ENCODE measurements around the gene MRTFA.
"Not testable (repeated sequence)": the region's sequence is repeated elsewhere in the genome, so short reads cannot be mapped to it uniquely, and the experiment has no call there.

MRTFA gene

DNA sequence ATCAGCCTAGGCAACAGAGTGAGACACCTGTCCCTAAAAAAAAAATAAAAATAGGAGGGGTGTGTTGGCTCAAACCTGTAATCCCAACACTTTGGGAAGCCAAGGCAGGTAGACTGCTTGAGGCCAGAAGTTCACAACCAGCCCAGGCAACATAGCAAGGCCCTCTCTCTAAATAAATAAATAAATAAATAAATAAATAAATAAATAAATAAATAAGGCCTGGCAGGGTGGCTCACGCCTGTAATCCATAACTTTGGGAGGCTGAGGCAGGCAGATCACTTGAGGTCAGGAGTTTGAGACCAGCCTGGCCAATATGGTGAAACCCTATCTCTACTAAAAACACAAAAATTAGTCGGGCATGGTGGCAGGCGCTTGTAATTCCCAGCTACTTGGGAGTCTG, 11.2 kb downstream of the MRTFA start:
- not testable (repeated sequence) for H3K4me3 ChIP-seq (ENCODE audit: low read length in 2 of 2); H3K27ac ChIP-seq (replicated peaks; ENCODE audit: low read length); H2AK5ac ChIP-seq (ENCODE audit: low read depth, low read length); H3K18ac ChIP-seq (ENCODE audit: low read length); H3K4me1 ChIP-seq (ENCODE audit: control insufficient read depth in 2 of 2, insufficient read depth in 1 of 2, low read depth in 1 of 2, low read length in 2 of 2); H2AFZ ChIP-seq (ENCODE audit: low read length); H3K79me1 ChIP-seq (ENCODE audit: low read depth, low read length); H2BK120ac ChIP-seq (ENCODE audit: low read depth, low read length); H2BK5ac ChIP-seq (ENCODE audit: low read length); H3K36me3 ChIP-seq (replicated peaks in 1 of 2; ENCODE audit: control insufficient read depth in 2 of 2, insufficient read depth in 2 of 2, low read length in 2 of 2); H3K27me3 ChIP-seq (ENCODE audit: control insufficient read depth in 3 of 3, insufficient read depth in 3 of 3, low read depth in 1 of 3, low read length in 3 of 3); H4K8ac ChIP-seq (ENCODE audit: low read depth, low read length); H3K9ac ChIP-seq (ENCODE audit: low read depth, low read length, poor library complexity); H3K23ac ChIP-seq (ENCODE audit: low read depth, low read length, poor library complexity); H2BK12ac ChIP-seq (ENCODE audit: low read length); H4K91ac ChIP-seq (ENCODE audit: low read depth, low read length, poor library complexity); H2BK15ac ChIP-seq (ENCODE audit: low read length); DNase-seq (ENCODE audit: low spot score); H3K14ac ChIP-seq (ENCODE audit: low read length); H3K4ac ChIP-seq (ENCODE audit: low read length); H3K4me2 ChIP-seq (ENCODE audit: insufficient read depth, low read length, poor library complexity, severe bottlenecking)
- WGBS, 2 donors (ENCODE audit: extremely low coverage in 2 of 2, insufficient read length in 2 of 2, insufficient replicate concordance in 1 of 2), result no CpG with 5 or more reads among the region's 3 CpGs
- peaks cover 0 to 15% of the 10 kb centered on the region in 2 donors for H3K9me3 ChIP-seq (replicated peaks in 1 of 2; ENCODE audit: control insufficient read depth in 2 of 2, insufficient read depth in 1 of 2, low read depth in 1 of 2, low read length in 2 of 2)

DNA sequence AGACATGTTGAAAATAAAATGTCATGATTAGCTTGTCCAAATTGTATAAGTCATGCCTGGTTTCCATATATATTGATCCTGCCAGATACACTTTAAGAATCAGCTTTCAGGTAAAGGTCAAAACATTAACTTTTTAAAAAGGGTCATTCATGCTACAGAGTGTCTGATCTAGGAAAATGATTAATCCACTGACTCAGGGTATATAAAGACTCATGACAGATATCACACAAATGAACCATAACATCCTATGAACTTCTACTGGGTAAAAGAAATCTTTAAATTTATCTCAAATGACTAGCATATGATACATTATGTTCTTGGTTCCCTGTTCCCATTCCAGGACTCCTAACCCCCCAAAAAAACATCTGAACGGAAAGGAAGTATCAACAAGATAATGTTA, 11.7 kb downstream of the MRTFA start:
- Histone ChIP-seq H4K91ac (ENCODE audit: low read depth, low read length, poor library complexity) (no peak overlapping the region), H3K27ac (replicated peaks; ENCODE audit: low read length) (no peak overlapping the region), H3K4me2 (ENCODE audit: insufficient read depth, low read length, poor library complexity, severe bottlenecking) (no peak overlapping the region), H2AK5ac (ENCODE audit: low read depth, low read length) (no peak overlapping the region), H3K27me3 (ENCODE audit: control insufficient read depth in 3 of 3, insufficient read depth in 3 of 3, low read depth in 1 of 3, low read length in 3 of 3) (no peaks in the 10 kb centered on the region), H2BK120ac (ENCODE audit: low read depth, low read length) (no peak overlapping the region), H3K4me3 (ENCODE audit: low read length in 2 of 2) (no peak overlapping the region), H2BK12ac (ENCODE audit: low read length) (no peak overlapping the region), H3K18ac (ENCODE audit: low read length) (no peak overlapping the region), H3K4me1 (ENCODE audit: control insufficient read depth in 2 of 2, insufficient read depth in 1 of 2, low read depth in 1 of 2, low read length in 2 of 2) (no peaks in the 10 kb centered on the region), H3K9me3 (replicated peaks in 1 of 2; ENCODE audit: control insufficient read depth in 2 of 2, insufficient read depth in 1 of 2, low read depth in 1 of 2, low read length in 2 of 2) (peaks cover 0 to 15% of the 10 kb centered on the region in 2 donors), H3K36me3 (replicated peaks in 1 of 2; ENCODE audit: control insufficient read depth in 2 of 2, insufficient read depth in 2 of 2, low read length in 2 of 2) (no peaks in the 10 kb centered on the region), H2BK5ac (ENCODE audit: low read length) (no peak overlapping the region), H3K4ac (ENCODE audit: low read length) (no peak overlapping the region), H2BK15ac (ENCODE audit: low read length) (no peak overlapping the region), H3K9ac (ENCODE audit: low read depth, low read length, poor library complexity) (no peak overlapping the region), H3K23ac (ENCODE audit: low read depth, low read length, poor library complexity) (no peak overlapping the region), H3K14ac (ENCODE audit: low read length) (no peak overlapping the region), H2AFZ (ENCODE audit: low read length) (no peak overlapping the region), H4K8ac (ENCODE audit: low read depth, low read length) (no peak overlapping the region), H3K79me1 (ENCODE audit: low read depth, low read length) (peaks cover 4% of the 10 kb centered on the region)
- WGBS, 2 donors (ENCODE audit: extremely low coverage in 2 of 2, insufficient read length in 2 of 2, insufficient replicate concordance in 1 of 2), result no CpG with 5 or more reads among the region's 1 CpG
- DNase-seq (ENCODE audit: low spot score), result no peak

GRCh38 chr22:40621309-40622151, 15.0 kb downstream of the MRTFA start:
- Histone ChIP-seq H3K14ac (ENCODE audit: low read length) (no peak overlapping the region), H3K36me3 (replicated peaks in 1 of 2; ENCODE audit: control insufficient read depth in 2 of 2, insufficient read depth in 2 of 2, low read length in 2 of 2) (no peaks in the 10 kb centered on the region), H3K27me3 (ENCODE audit: control insufficient read depth in 3 of 3, insufficient read depth in 3 of 3, low read depth in 1 of 3, low read length in 3 of 3) (no peaks in the 10 kb centered on the region), H2BK120ac (ENCODE audit: low read depth, low read length) (no peak overlapping the region), H3K4ac (ENCODE audit: low read length) (no peak overlapping the region), H3K4me1 (ENCODE audit: control insufficient read depth in 2 of 2, insufficient read depth in 1 of 2, low read depth in 1 of 2, low read length in 2 of 2) (no peaks in the 10 kb centered on the region), H2BK5ac (ENCODE audit: low read length) (no peak overlapping the region), H3K79me1 (ENCODE audit: low read depth, low read length) (no peaks in the 10 kb centered on the region), H3K4me2 (ENCODE audit: insufficient read depth, low read length, poor library complexity, severe bottlenecking) (no peak overlapping the region), H2AK5ac (ENCODE audit: low read depth, low read length) (no peak overlapping the region), H3K23ac (ENCODE audit: low read depth, low read length, poor library complexity) (no peak overlapping the region), H4K8ac (ENCODE audit: low read depth, low read length) (no peak overlapping the region), H3K18ac (ENCODE audit: low read length) (no peak overlapping the region), H2AFZ (ENCODE audit: low read length) (no peak overlapping the region), H2BK15ac (ENCODE audit: low read length) (no peak overlapping the region), H2BK12ac (ENCODE audit: low read length) (no peak overlapping the region), H3K4me3 (ENCODE audit: low read length in 2 of 2) (no peak overlapping the region), H4K91ac (ENCODE audit: low read depth, low read length, poor library complexity) (no peak overlapping the region), H3K9me3 (replicated peaks in 1 of 2; ENCODE audit: control insufficient read depth in 2 of 2, insufficient read depth in 1 of 2, low read depth in 1 of 2, low read length in 2 of 2) (peaks cover 3 to 18% of the 10 kb centered on the region in 2 donors), H3K27ac (replicated peaks; ENCODE audit: low read length) (no peak overlapping the region), H3K9ac (ENCODE audit: low read depth, low read length, poor library complexity) (no peak overlapping the region)
- no peak for DNase-seq (ENCODE audit: low spot score)
- no CpG with 5 or more reads among the region's 9 CpGs for WGBS, 2 donors (ENCODE audit: extremely low coverage in 2 of 2, insufficient read length in 2 of 2, insufficient replicate concordance in 1 of 2)

DNA sequence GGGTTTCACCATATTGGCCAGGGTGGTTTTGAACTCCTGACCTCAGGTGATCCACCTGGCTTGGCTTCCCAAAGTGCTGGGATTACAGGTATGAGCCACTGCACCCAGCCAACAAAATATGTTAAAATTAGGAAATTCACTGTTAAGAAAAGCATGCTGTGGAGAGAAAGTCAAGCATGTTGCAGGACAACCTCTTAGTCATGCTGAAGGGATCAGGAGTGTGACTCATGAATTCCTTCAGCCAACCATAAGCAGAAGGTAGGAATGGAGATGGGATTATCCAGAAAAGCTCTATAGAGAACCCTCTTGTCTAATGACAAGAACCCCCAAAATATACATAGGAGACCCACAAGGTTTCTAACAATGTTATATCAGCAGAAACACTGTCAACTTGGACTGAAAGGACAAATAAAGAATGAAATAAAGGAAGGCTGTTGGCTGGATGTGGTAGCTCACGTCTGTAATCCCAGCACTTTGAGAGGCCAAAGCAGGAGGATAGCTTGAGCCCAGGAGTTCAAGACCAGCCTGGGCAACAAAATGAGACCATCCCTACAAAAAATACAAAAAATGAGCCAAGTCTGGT, 16.0 kb downstream of the MRTFA start:
- Histone ChIP-seq H3K9ac (ENCODE audit: low read depth, low read length, poor library complexity) (no peak overlapping the region), H3K36me3 (replicated peaks in 1 of 2; ENCODE audit: control insufficient read depth in 2 of 2, insufficient read depth in 2 of 2, low read length in 2 of 2) (no peaks in the 10 kb centered on the region)
- no CpG with 5 or more reads among the region's 1 CpG for WGBS, 2 donors (ENCODE audit: extremely low coverage in 2 of 2, insufficient read length in 2 of 2, insufficient replicate concordance in 1 of 2)

More for the DNA sequence above, 16.0 kb downstream of the MRTFA start:
- no peak overlapping the region for H2BK5ac ChIP-seq (ENCODE audit: low read length)
- no peak overlapping the region for H2BK15ac ChIP-seq (ENCODE audit: low read length)
- no peak overlapping the region for H2BK12ac ChIP-seq (ENCODE audit: low read length)
- H3K27ac ChIP-seq (replicated peaks; ENCODE audit: low read length), result no peak overlapping the region
- no peak overlapping the region for H3K4me2 ChIP-seq (ENCODE audit: insufficient read depth, low read length, poor library complexity, severe bottlenecking)
- no peak for DNase-seq (ENCODE audit: low spot score)
- H3K4me1 ChIP-seq (ENCODE audit: control insufficient read depth in 2 of 2, insufficient read depth in 1 of 2, low read depth in 1 of 2, low read length in 2 of 2), result no peaks in the 10 kb centered on the region
- H3K23ac ChIP-seq (ENCODE audit: low read depth, low read length, poor library complexity), result no peak overlapping the region
- H4K8ac ChIP-seq (ENCODE audit: low read depth, low read length), result no peak overlapping the region
- peaks cover 3 to 18% of the 10 kb centered on the region in 2 donors for H3K9me3 ChIP-seq (replicated peaks in 1 of 2; ENCODE audit: control insufficient read depth in 2 of 2, insufficient read depth in 1 of 2, low read depth in 1 of 2, low read length in 2 of 2)
- H3K4ac ChIP-seq (ENCODE audit: low read length), result no peak overlapping the region
- H3K4me3 ChIP-seq (ENCODE audit: low read length in 2 of 2), result no peak overlapping the region
- no peak overlapping the region for H2AK5ac ChIP-seq (ENCODE audit: low read depth, low read length)
- no peak overlapping the region for H2AFZ ChIP-seq (ENCODE audit: low read length)
- H2BK120ac ChIP-seq (ENCODE audit: low read depth, low read length), result no peak overlapping the region
- no peaks in the 10 kb centered on the region for H3K79me1 ChIP-seq (ENCODE audit: low read depth, low read length)
- no peaks in the 10 kb centered on the region for H3K27me3 ChIP-seq (ENCODE audit: control insufficient read depth in 3 of 3, insufficient read depth in 3 of 3, low read depth in 1 of 3, low read length in 3 of 3)
- no peak overlapping the region for H4K91ac ChIP-seq (ENCODE audit: low read depth, low read length, poor library complexity)
- no peak overlapping the region for H3K14ac ChIP-seq (ENCODE audit: low read length)
- no peak overlapping the region for H3K18ac ChIP-seq (ENCODE audit: low read length)
